ENCODE measurements around the gene AKNAD1. TPM values are rescaled to one million over a fixed set of nuclear protein-coding genes. Genes with fewer than 3 reads are reported as not detected.
A peak's percentile ranks its signal among the peaks of the same experiment; 100 is the strongest.

The AKNAD1 gene
- total RNA-seq, 6 experiments from 2014 or later = 0.39 to 0.57 TPM; not detected in 4

GRCh38 chr1:108852221-108852975 lies 4.5 kb downstream of the AKNAD1 start:
- H3K9me3 Mint-ChIP-seq = no peaks in the 10 kb centered on the region
- peak overlapping the region; percentile 56 for H3K4me3 Mint-ChIP-seq
- TF ChIP-seq CTCF (IDR thresholded peaks at IDR 0.05) = no peak
- no peak for DNase-seq
- H3K4me1 Mint-ChIP-seq (ENCODE audit: low read depth) = peaks cover 27% of the 10 kb centered on the region
- no peaks in the 10 kb centered on the region for H3K36me3 Mint-ChIP-seq (ENCODE audit: low read depth)
- H3K27me3 Mint-ChIP-seq (ENCODE audit: insufficient read depth) = peaks cover 11% of the 10 kb centered on the region
- H3K27ac Mint-ChIP-seq = peak overlapping the region; percentile 3; the same call in 1 of the 2 replicates

- no peak overlapping the region for H3K27ac Mint-ChIP-seq
- H3K9me3 Mint-ChIP-seq = no peaks in the 10 kb centered on the region
- DNase-seq = no peak
- no peaks in the 10 kb centered on the region for H3K36me3 Mint-ChIP-seq (ENCODE audit: low read depth)
- H3K27me3 Mint-ChIP-seq (ENCODE audit: insufficient read depth) = peaks cover 11% of the 10 kb centered on the region
- TF ChIP-seq CTCF (IDR thresholded peaks at IDR 0.05) = no peak
- H3K4me1 Mint-ChIP-seq (ENCODE audit: low read depth) = peaks cover 27% of the 10 kb centered on the region
- no peak overlapping the region for H3K4me3 Mint-ChIP-seq
Measured at GRCh38 chr1:108851567-108851966, 5.3 kb downstream of the AKNAD1 start.

- no peak for TF ChIP-seq CTCF (IDR thresholded peaks at IDR 0.05)
- peaks cover 27% of the 10 kb centered on the region for H3K4me1 Mint-ChIP-seq (ENCODE audit: low read depth)
- no peak overlapping the region for H3K27ac Mint-ChIP-seq
- no peaks in the 10 kb centered on the region for H3K36me3 Mint-ChIP-seq (ENCODE audit: low read depth)
- peaks cover 11% of the 10 kb centered on the region for H3K27me3 Mint-ChIP-seq (ENCODE audit: insufficient read depth)
- H3K4me3 Mint-ChIP-seq = no peak overlapping the region
- DNase-seq = no peak
- H3K9me3 Mint-ChIP-seq = no peaks in the 10 kb centered on the region
Measured at GRCh38 chr1:108850929-108851328, 6.0 kb downstream of the AKNAD1 start.

DNA sequence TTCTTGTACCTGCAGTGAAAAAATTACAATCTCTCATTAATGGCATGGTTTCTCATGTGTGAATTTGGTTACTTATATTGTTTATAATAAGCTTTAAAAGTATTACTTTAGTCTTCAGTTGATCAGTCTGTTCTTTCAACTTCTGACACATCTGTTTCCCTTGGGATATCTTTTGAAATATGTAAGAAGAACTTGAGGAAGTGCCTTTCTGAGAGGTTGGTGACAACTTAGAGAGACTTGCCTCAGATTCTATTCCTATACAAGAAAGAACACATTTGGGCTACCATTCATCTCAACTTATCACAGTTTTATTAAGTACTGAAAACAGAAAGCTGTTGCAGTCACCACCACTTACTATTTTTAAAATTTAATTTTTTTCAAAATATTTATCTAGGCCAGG lies 8.1 kb downstream of the AKNAD1 start:
- H3K9me3 Mint-ChIP-seq = no peaks in the 10 kb centered on the region
- H3K27ac Mint-ChIP-seq = no peak overlapping the region
- no peak for TF ChIP-seq CTCF (IDR thresholded peaks at IDR 0.05)
- no peak for DNase-seq
- H3K4me3 Mint-ChIP-seq = no peak overlapping the region
- H3K27me3 Mint-ChIP-seq (ENCODE audit: insufficient read depth) = peaks cover 6% of the 10 kb centered on the region
- no peaks in the 10 kb centered on the region for H3K36me3 Mint-ChIP-seq (ENCODE audit: low read depth)
- peaks cover 14% of the 10 kb centered on the region for H3K4me1 Mint-ChIP-seq (ENCODE audit: low read depth)

DNA sequence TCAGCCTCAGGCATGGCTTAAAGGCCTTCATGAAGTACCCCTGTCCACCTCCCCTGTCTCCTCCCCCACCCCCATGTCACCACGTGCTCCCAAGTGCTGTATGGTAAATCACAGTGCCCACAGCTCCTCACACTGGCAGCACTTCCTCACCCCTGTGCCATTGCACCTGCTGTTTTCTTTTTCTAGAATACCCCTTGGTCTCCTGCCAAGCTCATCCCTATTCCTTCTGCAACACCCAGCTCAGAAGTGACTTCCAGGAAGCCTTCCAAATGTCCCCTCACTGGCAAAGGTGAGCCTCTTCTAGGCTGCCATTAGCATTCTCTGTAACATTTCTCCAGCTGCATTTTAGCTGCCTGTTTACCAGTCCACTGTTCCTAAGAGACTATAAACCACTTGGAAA lies 9.4 kb downstream of the AKNAD1 start:
- Mint-ChIP-seq H3K27me3 (ENCODE audit: insufficient read depth) (peaks cover 6% of the 10 kb centered on the region), H3K9me3 (no peaks in the 10 kb centered on the region), H3K36me3 (ENCODE audit: low read depth) (no peaks in the 10 kb centered on the region), H3K27ac (no peak overlapping the region), H3K4me1 (ENCODE audit: low read depth) (peaks cover 10% of the 10 kb centered on the region), H3K4me3 (no peak overlapping the region)
- no peak for TF ChIP-seq CTCF (IDR thresholded peaks at IDR 0.05)
- DNase-seq = no peak
